ENCODE results near the gene ACSM3. TPM values are rescaled to one million over a fixed set of nuclear protein-coding genes. Genes with fewer than 3 reads are reported as not detected.

Gene ACSM3
- total RNA-seq, 4 donors from 2014 or later, result 4.8 to 21.5 (median 6.6) TPM

DNA sequence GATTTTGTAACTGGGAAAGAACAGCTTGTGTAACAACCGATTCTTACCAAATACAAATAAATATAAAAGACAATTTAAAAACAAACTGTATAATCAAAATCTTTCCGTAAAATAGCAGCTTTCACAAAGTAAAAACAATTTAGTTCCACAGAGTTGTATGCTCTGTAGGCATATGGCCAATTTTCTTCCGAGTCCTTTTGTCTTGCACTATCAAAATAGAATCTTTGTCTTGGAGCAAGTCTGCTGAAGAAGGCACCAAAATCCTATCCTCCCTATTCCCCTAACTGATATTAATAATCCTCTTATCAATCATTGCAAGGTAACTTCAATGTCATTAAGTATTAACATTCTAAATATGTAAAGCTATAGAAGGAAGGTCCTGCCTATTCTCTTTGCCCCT lies 29.8 kb upstream of the ACSM3 start:
- TF ChIP-seq POLR2A (IDR thresholded peaks at IDR 0.05), result no peak
- TF ChIP-seq, protein P1, sequence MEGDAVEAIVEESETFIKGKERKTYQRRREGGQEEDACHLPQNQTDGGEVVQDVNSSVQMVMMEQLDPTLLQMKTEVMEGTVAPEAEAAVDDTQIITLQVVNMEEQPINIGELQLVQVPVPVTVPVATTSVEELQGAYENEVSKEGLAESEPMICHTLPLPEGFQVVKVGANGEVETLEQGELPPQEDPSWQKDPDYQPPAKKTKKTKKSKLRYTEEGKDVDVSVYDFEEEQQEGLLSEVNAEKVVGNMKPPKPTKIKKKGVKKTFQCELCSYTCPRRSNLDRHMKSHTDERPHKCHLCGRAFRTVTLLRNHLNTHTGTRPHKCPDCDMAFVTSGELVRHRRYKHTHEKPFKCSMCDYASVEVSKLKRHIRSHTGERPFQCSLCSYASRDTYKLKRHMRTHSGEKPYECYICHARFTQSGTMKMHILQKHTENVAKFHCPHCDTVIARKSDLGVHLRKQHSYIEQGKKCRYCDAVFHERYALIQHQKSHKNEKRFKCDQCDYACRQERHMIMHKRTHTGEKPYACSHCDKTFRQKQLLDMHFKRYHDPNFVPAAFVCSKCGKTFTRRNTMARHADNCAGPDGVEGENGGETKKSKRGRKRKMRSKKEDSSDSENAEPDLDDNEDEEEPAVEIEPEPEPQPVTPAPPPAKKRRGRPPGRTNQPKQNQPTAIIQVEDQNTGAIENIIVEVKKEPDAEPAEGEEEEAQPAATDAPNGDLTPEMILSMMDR (IDR thresholded peaks at IDR 0.05), result no peak
- WGBS, 2 donors, result 79 to 80% methylated on average over 3 of the region's 3 CpGs
- H3K4me3 ChIP-seq (ENCODE audit: low read depth, poor library complexity, severe bottlenecking), result no peak overlapping the region
- DNase-seq (ENCODE audit: low spot score in 2 of 2), result no peak
- intact Hi-C loops (cut with DNase I; ENCODE audit: low total_unique reads), result no loop called here

DNA sequence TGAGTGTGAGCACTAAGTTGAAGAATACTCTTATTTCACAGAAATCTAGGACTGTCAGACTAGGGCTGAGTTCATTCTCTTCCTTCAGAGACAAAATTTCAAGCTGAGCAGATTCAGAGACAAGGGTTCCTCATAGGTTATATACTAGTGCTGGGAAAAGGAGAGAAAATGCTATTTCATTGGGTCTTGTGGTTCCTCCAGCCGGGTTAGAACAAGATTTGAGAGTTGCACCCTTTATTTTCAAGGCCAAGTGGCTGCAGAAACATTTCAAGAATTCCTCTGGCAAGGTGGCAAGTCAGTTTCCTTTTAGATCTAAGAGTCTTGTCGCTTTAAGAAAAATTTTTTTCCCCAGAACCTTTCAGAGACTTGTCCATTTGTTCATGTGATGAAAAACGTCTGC lies 29.0 kb upstream of the ACSM3 start:
- TF ChIP-seq, protein P1 (IDR thresholded peaks at IDR 0.05), result no peak
- TF ChIP-seq POLR2A (IDR thresholded peaks at IDR 0.05), result no peak
- WGBS, 2 donors, result 56 to 62% methylated on average over 3 of the region's 3 CpGs
- DNase-seq (ENCODE audit: low spot score in 2 of 2), result no peak
- intact Hi-C loops (cut with DNase I; ENCODE audit: low total_unique reads), result no loop called here
- H3K4me3 ChIP-seq (ENCODE audit: low read depth, poor library complexity, severe bottlenecking), result no peak overlapping the region

DNA sequence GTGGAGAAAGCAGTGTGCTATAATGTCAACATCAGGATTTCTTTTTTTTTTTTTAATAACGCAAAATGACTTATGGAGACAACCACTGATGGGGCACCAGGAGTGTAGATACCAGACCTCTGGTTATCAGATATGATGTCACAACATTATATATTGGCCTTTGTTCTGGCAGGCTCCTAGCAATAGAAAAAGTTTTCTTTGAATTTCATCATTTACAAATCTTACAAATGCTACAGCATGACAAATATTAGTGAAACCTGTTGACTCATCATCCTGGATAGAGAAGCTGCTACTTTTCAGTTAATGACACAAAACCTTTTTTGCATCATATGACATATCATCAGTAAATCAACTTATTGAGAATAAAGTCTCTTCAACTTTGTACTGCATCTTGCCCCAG lies 28.3 kb upstream of the ACSM3 start:
- intact Hi-C loops (cut with DNase I; ENCODE audit: low total_unique reads), result no loop called here
- TF ChIP-seq, protein P1 (IDR thresholded peaks at IDR 0.05), result no peak
- no peak for TF ChIP-seq POLR2A (IDR thresholded peaks at IDR 0.05)
- WGBS, 2 donors, result 81 to 86% methylated on average over 1 of the region's 1 CpG
- DNase-seq (ENCODE audit: low spot score in 2 of 2), result no peak
- no peak overlapping the region for H3K4me3 ChIP-seq (ENCODE audit: low read depth, poor library complexity, severe bottlenecking)

DNA sequence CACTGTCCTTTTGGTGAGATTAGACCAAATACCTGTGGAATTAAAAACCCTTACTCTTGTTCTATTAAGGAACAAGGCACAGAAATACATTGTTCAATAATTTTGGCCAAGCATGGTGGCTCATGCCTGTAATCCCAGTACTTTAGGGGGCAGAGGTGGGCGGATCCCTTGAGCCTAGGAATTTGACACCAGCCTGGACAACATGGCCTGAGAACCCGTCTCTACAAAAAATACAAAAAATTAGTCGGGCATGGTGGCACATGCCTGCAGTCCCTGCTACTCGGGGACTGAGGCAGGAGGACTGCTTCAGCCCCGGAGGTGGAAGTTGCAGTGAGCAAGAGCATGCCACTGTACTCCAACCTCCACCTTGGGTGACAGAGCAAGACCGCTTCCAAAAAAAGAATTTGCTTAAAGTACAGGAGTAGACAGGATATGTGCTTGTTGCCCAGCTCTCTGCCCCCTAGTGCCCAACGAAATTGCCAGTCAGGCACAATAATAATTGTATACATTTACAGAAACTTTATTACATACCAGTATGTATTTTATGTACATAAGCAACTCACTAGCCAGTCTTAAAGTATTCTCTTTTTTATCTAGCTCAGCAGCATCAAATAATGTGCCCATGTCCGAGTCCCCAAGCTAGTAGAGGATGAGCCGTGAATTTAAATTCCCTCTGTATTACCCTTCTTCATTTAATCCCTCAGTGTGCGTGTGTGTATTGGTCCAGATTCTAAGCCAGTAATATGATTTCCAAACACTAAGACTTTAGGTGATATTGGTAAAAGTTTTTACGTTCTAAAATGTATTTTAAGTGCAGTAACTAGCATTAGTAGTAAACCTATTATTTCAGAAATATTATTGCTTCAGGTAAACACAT lies 23.6 kb upstream of the ACSM3 start:
- WGBS, 2 donors, result 32 to 37% methylated on average over 11 of the region's 11 CpGs
- peak overlapping the region; percentile 41 for H3K4me3 ChIP-seq (ENCODE audit: low read depth, poor library complexity, severe bottlenecking)
- no peak for TF ChIP-seq POLR2A (IDR thresholded peaks at IDR 0.05)
- TF ChIP-seq, protein P1 (IDR thresholded peaks at IDR 0.05), result no peak
- no peak for DNase-seq (ENCODE audit: low spot score in 2 of 2)
- intact Hi-C loops (cut with DNase I; ENCODE audit: low total_unique reads), result no loop called here

DNA sequence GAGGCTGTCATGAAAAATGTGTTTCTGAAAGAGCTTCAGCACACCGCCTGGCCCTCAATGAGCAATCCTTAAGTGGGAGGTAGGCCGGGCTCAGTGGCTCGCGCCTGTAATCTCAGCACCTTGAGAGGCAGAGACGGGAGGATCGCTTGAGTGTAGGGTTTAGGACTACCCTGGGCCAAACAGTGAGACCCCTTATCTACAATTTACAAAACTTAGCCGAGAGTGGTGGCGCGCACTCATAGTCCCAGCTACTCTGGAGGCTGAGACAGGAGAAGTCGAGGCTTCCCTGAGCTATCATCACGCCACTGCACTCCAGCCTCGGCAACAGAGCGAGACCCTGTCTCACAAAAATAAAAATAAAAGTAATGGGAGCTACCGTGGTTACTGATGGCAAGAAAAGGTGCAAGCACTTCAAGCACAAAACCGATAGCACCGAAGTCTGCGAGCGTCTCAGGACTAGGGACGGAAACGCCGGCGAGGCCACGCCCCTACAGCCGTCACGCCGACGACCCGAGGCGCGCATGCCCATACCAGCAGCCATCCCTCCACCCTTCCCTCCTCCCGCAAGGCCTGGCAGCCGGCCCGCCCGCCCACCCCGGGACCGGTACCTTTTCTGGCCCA lies 22.8 kb upstream of the ACSM3 start:
- intact Hi-C loops (cut with DNase I; ENCODE audit: low total_unique reads), result no loop called here
- peak; percentile 84 to 98 for DNase-seq (ENCODE audit: low spot score in 2 of 2)
- 1% methylated on average over 32 to 36 of the region's 36 CpGs for WGBS, 2 donors
- no peak for TF ChIP-seq POLR2A (IDR thresholded peaks at IDR 0.05)
- TF ChIP-seq, protein P1 (IDR thresholded peaks at IDR 0.05), result no peak
- peak overlapping the region; percentile 81 for H3K4me3 ChIP-seq (ENCODE audit: low read depth, poor library complexity, severe bottlenecking)

Measured in lower leg skin (tissue), 4 donors.